ENCODE data around the gene GPR137B. TPM values are rescaled to one million over a fixed set of nuclear protein-coding genes. Genes with fewer than 3 reads are reported as not detected.

Gene GPR137B
- total and polyA plus RNA-seq, 9 of the 15 experiments (the other 6 are each of a cell fraction or from before 2014, with no cell fraction given) = 0.04 to 1.0 (median 0.62) TPM

DNA sequence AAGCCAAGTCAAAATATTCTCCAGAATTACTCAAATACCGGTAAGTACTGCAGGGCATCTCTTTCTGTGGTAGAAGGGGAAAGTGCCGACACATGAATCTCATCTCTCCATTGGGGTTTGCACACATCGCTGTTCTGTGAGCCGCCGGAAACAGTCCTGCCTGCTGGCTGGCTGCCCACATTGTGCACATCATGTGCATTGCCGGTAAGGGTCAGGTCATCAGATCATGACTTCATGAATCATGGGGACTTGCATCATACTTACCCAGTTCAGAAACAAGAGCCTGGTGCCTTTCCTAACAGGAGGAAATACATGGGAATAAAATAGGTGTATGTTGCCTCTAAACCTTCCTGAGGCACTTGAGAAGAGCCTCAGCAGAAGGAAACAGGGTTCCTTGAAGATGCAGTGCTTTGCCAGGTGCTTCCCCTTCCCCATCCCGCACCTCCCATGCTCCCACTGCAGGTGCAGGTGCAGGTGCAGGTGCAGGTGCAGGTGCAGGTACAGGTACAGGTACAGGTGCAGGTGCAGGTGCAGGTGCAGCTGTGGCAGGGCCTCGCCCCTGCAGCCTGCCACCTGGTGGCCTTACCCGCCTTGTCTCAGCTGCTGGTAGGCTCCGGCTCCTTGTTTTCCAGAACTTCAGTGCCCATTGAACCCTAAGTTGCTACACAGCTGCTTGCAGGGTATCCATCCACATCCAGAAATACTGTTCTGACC, 26.5 kb downstream of the GPR137B start (continued):
- TF ChIP-seq, protein P1, sequence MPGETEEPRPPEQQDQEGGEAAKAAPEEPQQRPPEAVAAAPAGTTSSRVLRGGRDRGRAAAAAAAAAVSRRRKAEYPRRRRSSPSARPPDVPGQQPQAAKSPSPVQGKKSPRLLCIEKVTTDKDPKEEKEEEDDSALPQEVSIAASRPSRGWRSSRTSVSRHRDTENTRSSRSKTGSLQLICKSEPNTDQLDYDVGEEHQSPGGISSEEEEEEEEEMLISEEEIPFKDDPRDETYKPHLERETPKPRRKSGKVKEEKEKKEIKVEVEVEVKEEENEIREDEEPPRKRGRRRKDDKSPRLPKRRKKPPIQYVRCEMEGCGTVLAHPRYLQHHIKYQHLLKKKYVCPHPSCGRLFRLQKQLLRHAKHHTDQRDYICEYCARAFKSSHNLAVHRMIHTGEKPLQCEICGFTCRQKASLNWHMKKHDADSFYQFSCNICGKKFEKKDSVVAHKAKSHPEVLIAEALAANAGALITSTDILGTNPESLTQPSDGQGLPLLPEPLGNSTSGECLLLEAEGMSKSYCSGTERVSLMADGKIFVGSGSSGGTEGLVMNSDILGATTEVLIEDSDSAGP (CRISPR knock-in tag; IDR thresholded peaks at IDR 0.05) = no peak
- TF ChIP-seq MYC (IDR thresholded peaks at IDR 0.05; ENCODE audit: low read depth, low read length) (peak; percentile 65), MYC (CRISPR knock-in tag; IDR thresholded peaks at IDR 0.05; ENCODE audit: borderline replicate concordance, low read depth) (no peak), ZNF232 (CRISPR knock-in tag; IDR thresholded peaks at IDR 0.05) (no peak), TARDBP (IDR thresholded peaks at IDR 0.05) (no peak), DIDO1 (tag; IDR thresholded peaks at IDR 0.05; ENCODE audit: low read depth) (no peak), ZEB2 (IDR thresholded peaks at IDR 0.05) (peak; percentile 96), DACH1 (IDR thresholded peaks at IDR 0.05; ENCODE audit: partially characterized antibody) (no peak), ZNF212 (CRISPR knock-in tag; IDR thresholded peaks at IDR 0.05) (no peak), SUPT5H (IDR thresholded peaks at IDR 0.05) (no peak), PKNOX1 (IDR thresholded peaks at IDR 0.05) (no peak), ZNF445 (CRISPR knock-in tag; IDR thresholded peaks at IDR 0.05; ENCODE audit: low read depth) (no peak), SETDB1 (IDR thresholded peaks at IDR 0.05; ENCODE audit: low read length) (no peak), CTBP1 (IDR thresholded peaks at IDR 0.05; ENCODE audit: borderline replicate concordance) (peak; percentile 75; the same call in 1 of the 2 replicates), KLF1 (tag; IDR thresholded peaks at IDR 0.05) (0 out of 2 replicates have a peak, but pooled peaks have one; percentile 24), JUND (IDR thresholded peaks at IDR 0.05; ENCODE audit: borderline replicate concordance, low read depth, low read length) (peak; percentile 93), JUND (tag; IDR thresholded peaks at IDR 0.05; ENCODE audit: borderline replicate concordance, low read depth, low read length) (peak; percentile 71; the same call in 1 of the 3 replicates), KDM2B (CRISPR knock-in tag; IDR thresholded peaks at IDR 0.05) (no peak), NCOA1 (IDR thresholded peaks at IDR 0.05; ENCODE audit: low read depth) (no peak), ATF7 (IDR thresholded peaks at IDR 0.05) (peak; percentile 92), RHOXF2B (CRISPR knock-in tag; conservative IDR thresholded peaks at IDR 0.05) (no peak), ZNF785 (CRISPR knock-in tag; IDR thresholded peaks at IDR 0.05) (no peak), GATA2 (CRISPR knock-in tag; IDR thresholded peaks at IDR 0.05) (no peak)
- TF ChIP-seq, protein P2, sequence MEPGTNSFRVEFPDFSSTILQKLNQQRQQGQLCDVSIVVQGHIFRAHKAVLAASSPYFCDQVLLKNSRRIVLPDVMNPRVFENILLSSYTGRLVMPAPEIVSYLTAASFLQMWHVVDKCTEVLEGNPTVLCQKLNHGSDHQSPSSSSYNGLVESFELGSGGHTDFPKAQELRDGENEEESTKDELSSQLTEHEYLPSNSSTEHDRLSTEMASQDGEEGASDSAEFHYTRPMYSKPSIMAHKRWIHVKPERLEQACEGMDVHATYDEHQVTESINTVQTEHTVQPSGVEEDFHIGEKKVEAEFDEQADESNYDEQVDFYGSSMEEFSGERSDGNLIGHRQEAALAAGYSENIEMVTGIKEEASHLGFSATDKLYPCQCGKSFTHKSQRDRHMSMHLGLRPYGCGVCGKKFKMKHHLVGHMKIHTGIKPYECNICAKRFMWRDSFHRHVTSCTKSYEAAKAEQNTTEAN (CRISPR knock-in tag; IDR thresholded peaks at IDR 0.05) = no peak
- TF ChIP-seq, protein P3, sequence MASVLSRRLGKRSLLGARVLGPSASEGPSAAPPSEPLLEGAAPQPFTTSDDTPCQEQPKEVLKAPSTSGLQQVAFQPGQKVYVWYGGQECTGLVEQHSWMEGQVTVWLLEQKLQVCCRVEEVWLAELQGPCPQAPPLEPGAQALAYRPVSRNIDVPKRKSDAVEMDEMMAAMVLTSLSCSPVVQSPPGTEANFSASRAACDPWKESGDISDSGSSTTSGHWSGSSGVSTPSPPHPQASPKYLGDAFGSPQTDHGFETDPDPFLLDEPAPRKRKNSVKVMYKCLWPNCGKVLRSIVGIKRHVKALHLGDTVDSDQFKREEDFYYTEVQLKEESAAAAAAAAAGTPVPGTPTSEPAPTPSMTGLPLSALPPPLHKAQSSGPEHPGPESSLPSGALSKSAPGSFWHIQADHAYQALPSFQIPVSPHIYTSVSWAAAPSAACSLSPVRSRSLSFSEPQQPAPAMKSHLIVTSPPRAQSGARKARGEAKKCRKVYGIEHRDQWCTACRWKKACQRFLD (CRISPR knock-in tag; IDR thresholded peaks at IDR 0.05) = no peak
- TF ChIP-seq, protein P4, sequence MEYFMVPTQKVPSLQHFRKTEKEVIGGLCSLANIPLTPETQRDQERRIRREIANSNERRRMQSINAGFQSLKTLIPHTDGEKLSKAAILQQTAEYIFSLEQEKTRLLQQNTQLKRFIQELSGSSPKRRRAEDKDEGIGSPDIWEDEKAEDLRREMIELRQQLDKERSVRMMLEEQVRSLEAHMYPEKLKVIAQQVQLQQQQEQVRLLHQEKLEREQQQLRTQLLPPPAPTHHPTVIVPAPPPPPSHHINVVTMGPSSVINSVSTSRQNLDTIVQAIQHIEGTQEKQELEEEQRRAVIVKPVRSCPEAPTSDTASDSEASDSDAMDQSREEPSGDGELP (CRISPR knock-in tag; IDR thresholded peaks at IDR 0.05; ENCODE audit: borderline replicate concordance) = no peak

All from K562 (cell line).